ENCODE results near the gene CNTNAP2. TPM values are rescaled to one million over a fixed set of nuclear protein-coding genes. Genes with fewer than 3 reads are reported as not detected.

The CNTNAP2 gene
- total and polyA plus RNA-seq, 2 of the 8 experiments (the other 6 are each of a cell fraction or from before 2014, with no cell fraction given), result 27.9 to 71.0 TPM

DNA sequence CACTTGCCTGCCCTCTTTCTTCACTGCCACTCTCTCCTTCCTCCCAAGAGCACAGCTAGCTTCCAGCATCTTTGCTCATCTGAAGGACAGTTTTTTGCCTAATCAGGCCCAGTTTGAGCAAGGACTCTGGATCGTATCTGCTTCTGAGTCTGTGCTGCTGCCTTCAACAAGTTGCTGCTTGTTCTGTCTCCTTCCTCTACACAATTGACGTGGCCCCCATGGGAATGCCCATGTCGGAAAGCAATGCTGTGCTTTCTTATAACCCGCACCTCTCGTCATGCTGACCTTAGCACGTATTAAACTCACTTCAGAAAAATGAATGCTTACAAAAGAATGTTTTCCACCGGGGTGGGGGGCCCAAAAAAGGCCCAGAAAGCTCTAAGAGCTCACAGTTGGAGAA is 2149.3 kb downstream of the CNTNAP2 start:
- H3K56ac ChIP-seq (replicated peaks; ENCODE audit: insufficient read length, low read depth, low read length), result no peak overlapping the region
- H4K20me1 ChIP-seq (replicated peaks in 1 of 2; ENCODE audit: control insufficient read depth in 1 of 2, insufficient read depth in 2 of 2, low read length in 2 of 2), result no peaks in the 10 kb centered on the region
- H3K18ac ChIP-seq (ENCODE audit: extremely low read depth, low read length), result 0 out of 2 replicates have a peak overlapping the region, but pooled peaks have one; percentile 3
- H3K36me3 ChIP-seq (ENCODE audit: control insufficient read depth in 2 of 4, insufficient read depth in 4 of 4, low read length in 3 of 4), result no peaks in the 10 kb centered on the region
- DNase-seq (ENCODE audit: low read depth in 1 of 2, low spot score in 2 of 2), result no peak
- H2BK120ac ChIP-seq (replicated peaks; ENCODE audit: low read depth, low read length), result no peak overlapping the region
- ChIA-PET POLR2A (ENCODE audit: partially characterized antibody) (no interaction called here), CTCF (ENCODE audit: partially characterized antibody) (interaction anchor here (0.6 to 3.0 kb wide), 24 partner anchors 10 to 421 kb away, joined by 3 to 28 read pairs (median 6); no protein-coding TSS in a partner anchor)
- no peaks in the 10 kb centered on the region for H3K9me3 ChIP-seq (ENCODE audit: insufficient read depth in 2 of 2, low read depth in 1 of 2, low read length in 1 of 2)
- TF ChIP-seq JUND (IDR thresholded peaks at IDR 0.05; ENCODE audit: low read length), result no peak
- no peak for TF ChIP-seq NRF1 (IDR thresholded peaks at IDR 0.05; ENCODE audit: low read depth, low read length)
- no peak overlapping the region for H4K5ac ChIP-seq (ENCODE audit: insufficient read length, low read depth, low read length)
- H3K4me2 ChIP-seq (ENCODE audit: insufficient read depth in 1 of 2, low read depth in 2 of 2, low read length in 2 of 2), result no peak overlapping the region
- FAIRE-seq, result no peak
- no peak overlapping the region for H3K9ac ChIP-seq (replicated peaks in 1 of 4; ENCODE audit: extremely low read depth in 1 of 4, low read depth in 3 of 4, low read length in 3 of 4)
- WGBS, 2 experiments (ENCODE audit: extremely low coverage in 1 of 2, insufficient coverage in 1 of 2, insufficient read length in 1 of 2, insufficient replicate concordance in 2 of 2, low coverage in 1 of 2, low lambda C conversion rate in 2 of 2, missing lambda C conversion rate in 1 of 2), result 89% methylated on average over 7 of the region's 7 CpGs; no CpG with 5 or more reads in 1 of the 2 experiments
- 0 out of 2 replicates have a peak overlapping the region, but pooled peaks have one; percentile 11 for H2BK20ac ChIP-seq (ENCODE audit: low read length)
- H3K23ac ChIP-seq (ENCODE audit: insufficient read length), result no peak overlapping the region
- H4K91ac ChIP-seq (replicated peaks; ENCODE audit: insufficient read length, low read length), result peak overlapping the region; percentile 61
- no peak overlapping the region for H2BK5ac ChIP-seq (ENCODE audit: low read depth, low read length)
- no peaks in the 10 kb centered on the region for H3K79me1 ChIP-seq (ENCODE audit: low read depth, low read length)
- H4K8ac ChIP-seq (ENCODE audit: extremely low read depth, insufficient read depth, low read length), result no peak overlapping the region
- H2AFZ ChIP-seq (ENCODE audit: low read length), result peak overlapping the region; percentile 4; the same call in 1 of the 2 replicates
- no peak overlapping the region for H2BK12ac ChIP-seq (ENCODE audit: low read depth, low read length)
- H3K27me3 ChIP-seq (replicated peaks in 1 of 4; ENCODE audit: control insufficient read depth in 3 of 4, extremely low read depth in 1 of 4, insufficient read depth in 3 of 4, low read length in 3 of 4), result no peaks in the 10 kb centered on the region
- no peaks in the 10 kb centered on the region for H3K79me2 ChIP-seq (ENCODE audit: control insufficient read depth in 1 of 2, insufficient read depth in 2 of 2, low read length in 2 of 2)
- H2BK15ac ChIP-seq (ENCODE audit: low read length), result peak overlapping the region; percentile 68; the same call in 1 of the 2 replicates
- no peak overlapping the region for H3K14ac ChIP-seq (ENCODE audit: insufficient read length)
- peak overlapping the region; percentile 54; the same call in 1 of the 2 replicates for H2AK5ac ChIP-seq (ENCODE audit: low read depth, low read length)
- H3K23me2 ChIP-seq (ENCODE audit: low read depth, low read length), result no peaks in the 10 kb centered on the region
- H3K4me3 ChIP-seq (ENCODE audit: extremely low read depth in 1 of 4, insufficient read depth in 2 of 4, low read depth in 3 of 4, low read length in 4 of 4), result no peak overlapping the region
- no peak overlapping the region for H3K27ac ChIP-seq (ENCODE audit: low read depth, low read length)
- no peak overlapping the region for H3K4ac ChIP-seq (replicated peaks; ENCODE audit: insufficient read length, low read depth, low read length)
- peaks cover 0 to 3% (median 0%) of the 10 kb centered on the region in 4 experiments; a peak in 1 of 7 replicates for H3K4me1 ChIP-seq (replicated peaks in 1 of 4; ENCODE audit: control insufficient read depth in 3 of 4, insufficient read depth in 4 of 4, low read length in 3 of 4)
